Panc1 (cell line): Measurements from ENCODE around the gene PRKAG2. TPM values are rescaled to one million over a fixed set of nuclear protein-coding genes. Genes with fewer than 3 reads are reported as not detected.

Experiments
- ATAC-seq: fragments of 200-7000 bp; cut with Tn5 transposase; 2 replicates; pipeline ENCODE4 v1.9.1; 2020; ENCODE audit warnings: mild to moderate bottlenecking, moderate library complexity
- BruUV-seq: library from RNA; stranded (reverse); fragments of 400-500 nt; replicated peaks from 2 replicates; lab custom pipeline; 2021; lab: Mats Ljungman, UMichigan
- CTCF ChIA-PET: fragments of 300-600 bp; sonication (Branson Sonifier 250); formaldehyde crosslinking; loops from one replicate; lab custom pipeline; 2022; ENCODE audit warnings: antibody characterized with exemption; lab: Charles Lee
- POLR2A ChIA-PET: fragments of 300-600 bp; sonication (Branson Sonifier 250); formaldehyde crosslinking; loops from one replicate; lab custom pipeline; 2022; ENCODE audit warnings: antibody characterized with exemption; lab: Charles Lee
- DNase-seq: peaks from one replicate; pipeline ENCODE4 v3.0.0-alpha.2; 2010; ENCODE audit warnings: low read depth, low spot score
- H3K27ac ChIP-seq: 2 replicates; pipeline ENCODE4 v1.5.1; 2011; ENCODE audit warnings: mild to moderate bottlenecking, low read length, inconsistent platforms
- H3K27me3 ChIP-seq: fragments of 200-500 bp; sonication (Bioruptor generic); 2 replicates; pipeline ENCODE4 v1.6.0; 2014; ENCODE audit warnings: low read length, inconsistent platforms; ENCODE audit not compliant: control insufficient read depth, insufficient read depth
- H3K36me3 ChIP-seq: fragments of 200-500 bp; sonication (Bioruptor generic); 2 replicates; pipeline ENCODE4 v1.5.1; 2014; ENCODE audit warnings: inconsistent platforms, mild to moderate bottlenecking, low read length, moderate library complexity; ENCODE audit not compliant: control insufficient read depth, insufficient read depth
- H3K4me1 ChIP-seq: 2 replicates; pipeline ENCODE4 v1.5.1; 2011; ENCODE audit warnings: inconsistent platforms, mild to moderate bottlenecking, low read length, moderate library complexity; ENCODE audit not compliant: control insufficient read depth, insufficient read depth
- H3K4me3 ChIP-seq, 2 experiments: 2 replicates each; pipeline ENCODE4 v1.5.1; 2011 to 2012; ENCODE audit warnings: low read depth in 2 of 2, low read length in 2 of 2, mild to moderate bottlenecking in 2 of 2, inconsistent platforms in 1 of 2, moderate library complexity in 1 of 2
- H3K9me3 ChIP-seq: fragments of 200-500 bp; sonication (Bioruptor generic); 2 replicates; pipeline ENCODE4 v1.5.1; 2014; ENCODE audit warnings: low read depth, mild to moderate bottlenecking, inconsistent platforms, low read length, moderate library complexity; ENCODE audit not compliant: control insufficient read depth, insufficient read depth
- CTCF ChIP-seq: fragments of 450-650 bp; IDR thresholded peaks from 2 replicates; pipeline ENCODE4 v1.5.1; 2017; ENCODE audit warnings: mild to moderate bottlenecking
- POLR2AphosphoS5 ChIP-seq: IDR thresholded peaks from 2 replicates; pipeline ENCODE4 v1.6.1; 2012; ENCODE audit warnings: mild to moderate bottlenecking, low read depth, low read length, moderate library complexity
- REST ChIP-seq, 2 experiments: IDR thresholded peaks; 2 replicates each; pipeline ENCODE4 v1.6.1; 2011 to 2012; ENCODE audit warnings: low read depth in 2 of 2, control low read depth in 1 of 2, low read length in 1 of 2, mild to moderate bottlenecking in 1 of 2, moderate library complexity in 1 of 2; ENCODE audit not compliant: insufficient read depth in 1 of 2
- SIN3A ChIP-seq: IDR thresholded peaks from 2 replicates; pipeline ENCODE4 v1.6.1; 2012; ENCODE audit warnings: low read depth, mild to moderate bottlenecking, low read length, moderate library complexity, borderline replicate concordance; ENCODE audit not compliant: insufficient read depth
- TCF7L2 ChIP-seq: IDR thresholded peaks from 2 replicates; pipeline ENCODE4 v1.6.1; 2011; ENCODE audit warnings: mild to moderate bottlenecking, low read depth, low read length, inconsistent platforms
- in situ Hi-C: cut with HindIII; loops from 2 replicates; pipeline ENCODE4 v1.10.0; 2016; ENCODE audit warnings: low sequenced_read_pairs, low pct_unique_long_range_greater_than_20kb
- intact Hi-C: fragments of 100-400 bp; cut with micrococcal nuclease; formaldehyde crosslinking; loops from one replicate; pipeline ENCODE4 v1.10.0; 2022; ENCODE audit not compliant: unreplicated experiment
- total RNA-seq: library from RNA; stranded (reverse); gene quantifications from one replicate; pipeline ENCODE4 v1.2.1, GENCODE V29; 2021; ENCODE audit not compliant: unreplicated experiment

PRKAG2 gene
- total RNA-seq, 1 experiment from 2014 or later = 71.6 TPM

GRCh38 chr7:151650161-151650560 lies 226.8 kb downstream of the PRKAG2 start:
- TF ChIP-seq REST (IDR thresholded peaks at IDR 0.05; ENCODE audit: insufficient read depth in 1 of 2, low read depth in 2 of 2, low read length in 1 of 2) = no peak
- TF ChIP-seq CTCF = no peak
- no peak for TF ChIP-seq POLR2AphosphoS5
- H3K36me3 ChIP-seq = no peaks in the 10 kb centered on the region
- ATAC-seq (no peak), DNase-seq (no peak)
- no peak overlapping the region for H3K27ac ChIP-seq
- POLR2A ChIA-PET = no interaction called here
- BruUV-seq = no TSS peak
- H3K4me1 ChIP-seq = peaks cover 8% of the 10 kb centered on the region
- in situ Hi-C loops = no loop called here
- H3K27me3 ChIP-seq = no peaks in the 10 kb centered on the region
- intact Hi-C loops = no loop called here
- CTCF ChIA-PET = no interaction called here
- peaks cover 10% of the 10 kb centered on the region; the same call in 1 of the 2 replicates for H3K9me3 ChIP-seq
- H3K4me3 ChIP-seq = no peak overlapping the region

- no peak for DNase-seq
- BruUV-seq = no TSS peak
- no peak for ATAC-seq
- peaks cover 8% of the 10 kb centered on the region for H3K4me1 ChIP-seq
- intact Hi-C loops (no loop called here), in situ Hi-C loops (no loop called here)
- peaks cover 10% of the 10 kb centered on the region; the same call in 1 of the 2 replicates for H3K9me3 ChIP-seq
- no peaks in the 10 kb centered on the region for H3K36me3 ChIP-seq
- H3K27ac ChIP-seq = no peak overlapping the region
- CTCF ChIA-PET = no interaction called here
- H3K4me3 ChIP-seq = no peak overlapping the region
- no peaks in the 10 kb centered on the region for H3K27me3 ChIP-seq
- no peak for TF ChIP-seq SIN3A
- no peak for TF ChIP-seq CTCF
- TF ChIP-seq TCF7L2 = no peak
- no peak for TF ChIP-seq REST (IDR thresholded peaks at IDR 0.05; ENCODE audit: insufficient read depth in 1 of 2, low read depth in 2 of 2, low read length in 1 of 2)
- no peak for TF ChIP-seq POLR2AphosphoS5
- POLR2A ChIA-PET = no interaction called here
These were observed 228.5 kb downstream of the PRKAG2 start for GRCh38 chr7:151648429-151648828.
